Stimulated activated naive CD4-positive, alpha-beta T cell treated with Interleukin-2 at 50 U/mL for 16 hours (primary cell): Measurements from ENCODE around the gene VAV2.

ENCODE experiments used
- DNase-seq: peaks from one replicate; lab custom pipeline; 2025; lab: John Stamatoyannopoulos, UW

VAV2 gene

GRCh38 chr9:133834080-133834976, 157.8 kb downstream of the VAV2 start:
- DNase-seq, result no peak

GRCh38 chr9:133833388-133834025, 158.6 kb downstream of the VAV2 start:
- DNase-seq, result no peak

- DNase-seq, result no peak
Observed at GRCh38 chr9:133832877-133833276, 159.2 kb downstream of the VAV2 start.

GRCh38 chr9:133830711-133831110, 161.4 kb downstream of the VAV2 start:
- no peak for DNase-seq

- no peak for DNase-seq
Observed at GRCh38 chr9:133830310-133830709, 161.8 kb downstream of the VAV2 start.

GRCh38 chr9:133828338-133828997, 163.7 kb downstream of the VAV2 start:
- no peak for DNase-seq

- DNase-seq, result no peak
Observed at GRCh38 chr9:133826289-133827085, 165.6 kb downstream of the VAV2 start.

DNA sequence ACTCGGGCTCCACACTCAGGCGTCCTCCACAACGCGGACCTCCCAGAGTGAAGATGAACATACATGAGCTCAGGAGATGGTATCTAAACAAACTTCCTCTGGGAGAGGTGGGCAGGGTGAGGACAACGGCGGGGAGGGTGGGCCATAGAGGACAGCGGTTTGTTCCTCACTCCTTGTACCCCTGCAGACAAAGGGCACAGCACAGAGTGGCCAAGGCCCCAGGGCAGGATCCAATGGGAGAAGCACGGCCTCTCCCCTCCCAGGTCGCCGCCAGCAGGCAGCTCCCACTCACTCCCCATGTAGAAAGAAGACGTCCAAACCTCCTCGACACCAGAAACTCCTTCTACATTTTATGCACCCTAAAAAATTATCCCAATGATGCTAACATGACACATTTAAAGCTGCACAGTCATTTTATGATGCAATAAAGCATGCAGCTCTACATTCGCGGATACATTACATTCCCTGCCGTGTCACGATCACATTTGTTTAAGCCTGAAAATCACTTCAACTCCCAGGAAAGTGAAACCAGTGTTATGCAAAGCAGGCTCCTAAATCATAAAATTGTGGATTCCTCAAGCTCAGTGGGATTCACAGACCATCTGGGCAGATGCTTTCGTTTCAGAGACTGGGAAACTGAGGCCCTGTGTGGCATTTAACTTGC, 166.4 kb downstream of the VAV2 start:
- DNase-seq, result no peak

DNA sequence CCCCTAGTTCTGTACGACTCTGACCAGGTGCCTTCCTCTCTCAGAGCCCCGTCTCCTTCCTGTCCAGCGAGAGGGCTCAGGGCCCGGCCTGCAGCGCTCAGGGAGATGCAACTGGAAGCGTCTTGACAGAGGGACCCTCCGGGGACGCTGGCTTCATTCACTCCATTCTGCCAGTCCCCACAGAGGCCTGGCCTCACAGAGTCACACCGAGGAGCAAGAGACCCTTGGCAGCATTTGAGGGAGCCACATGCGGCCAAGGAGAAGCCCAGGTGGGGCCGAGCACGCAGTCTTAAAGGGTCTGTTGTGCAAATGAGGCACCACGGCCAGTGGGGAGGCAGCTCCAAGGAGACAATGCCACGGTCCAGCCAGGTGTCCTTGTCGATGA, 167.3 kb downstream of the VAV2 start:
- no peak for DNase-seq

GRCh38 chr9:133824106-133824801, 167.9 kb downstream of the VAV2 start:
- no peak for DNase-seq

DNA sequence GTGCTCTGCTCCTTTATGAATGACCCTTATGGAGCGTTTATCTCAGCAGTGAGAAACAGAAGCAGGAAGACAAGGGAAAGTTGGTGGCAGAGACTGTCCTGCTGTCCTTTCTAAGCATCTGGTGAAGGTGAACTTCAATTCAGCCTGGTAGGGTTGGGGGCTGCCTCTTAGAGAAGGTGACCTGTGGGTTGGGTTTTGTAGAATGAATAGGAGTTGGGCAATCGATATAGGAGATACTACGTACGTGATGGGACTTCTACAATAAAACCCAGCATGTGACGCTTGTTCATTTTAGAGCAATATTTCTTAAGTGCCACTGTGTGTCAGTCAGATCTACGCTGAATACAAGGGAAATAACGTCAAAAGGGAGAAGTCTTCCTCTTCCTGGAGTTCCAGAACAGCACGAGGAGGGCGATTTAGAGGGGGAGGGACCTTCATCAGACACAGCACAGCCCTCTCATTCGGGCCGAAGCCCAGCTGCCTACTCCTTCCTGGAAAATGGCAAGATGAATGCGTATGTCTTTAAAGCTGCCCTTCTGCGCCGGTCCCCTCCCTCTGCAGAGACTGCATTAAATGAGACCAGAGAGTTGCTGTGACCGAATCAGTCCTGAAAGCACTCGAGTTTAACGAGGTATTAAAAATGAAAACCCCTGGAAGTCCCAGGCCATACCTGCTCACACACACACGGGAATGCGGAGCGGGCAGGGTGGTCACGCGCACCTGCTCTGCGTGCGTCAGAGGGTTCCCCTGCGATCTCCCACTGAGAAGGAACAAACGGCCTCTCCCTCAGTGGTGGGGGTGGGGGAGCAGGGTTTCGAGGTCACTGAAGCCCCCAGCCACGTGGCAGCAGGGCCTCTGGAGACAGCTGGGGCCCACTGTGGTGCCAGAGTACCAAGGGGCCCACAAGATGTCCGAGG, 168.7 kb downstream of the VAV2 start:
- no peak for DNase-seq

DNA sequence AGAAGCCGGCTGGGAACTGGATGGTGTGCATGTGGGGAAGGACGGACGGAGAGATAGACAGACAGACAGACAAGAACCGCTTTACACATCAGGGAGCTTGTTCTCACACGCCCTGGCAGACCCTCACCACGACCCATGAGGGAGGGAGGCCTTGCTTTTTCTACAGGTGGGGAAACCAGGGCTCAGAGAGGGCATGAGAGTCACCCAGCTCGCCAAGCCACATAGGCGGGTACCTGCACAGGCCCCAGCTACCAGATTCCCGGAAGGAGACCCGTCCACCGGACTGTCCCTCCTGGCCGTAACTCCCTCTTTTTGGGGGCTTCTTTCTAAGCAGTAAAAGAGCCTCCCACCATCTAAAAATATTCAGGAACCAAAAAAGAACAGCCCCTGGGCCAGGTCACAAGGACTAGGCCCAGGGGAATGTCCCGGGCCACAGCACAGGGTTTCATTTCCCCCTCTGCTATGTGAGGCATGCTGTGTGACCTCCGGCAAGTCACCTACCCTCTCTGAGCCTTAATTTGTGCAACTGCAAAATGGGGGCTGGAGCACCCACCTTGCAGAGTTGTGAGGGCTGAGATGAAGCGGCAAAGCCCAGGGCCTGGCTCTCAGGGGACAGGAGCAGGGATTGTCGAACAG, 169.6 kb downstream of the VAV2 start:
- no peak for DNase-seq

DNA sequence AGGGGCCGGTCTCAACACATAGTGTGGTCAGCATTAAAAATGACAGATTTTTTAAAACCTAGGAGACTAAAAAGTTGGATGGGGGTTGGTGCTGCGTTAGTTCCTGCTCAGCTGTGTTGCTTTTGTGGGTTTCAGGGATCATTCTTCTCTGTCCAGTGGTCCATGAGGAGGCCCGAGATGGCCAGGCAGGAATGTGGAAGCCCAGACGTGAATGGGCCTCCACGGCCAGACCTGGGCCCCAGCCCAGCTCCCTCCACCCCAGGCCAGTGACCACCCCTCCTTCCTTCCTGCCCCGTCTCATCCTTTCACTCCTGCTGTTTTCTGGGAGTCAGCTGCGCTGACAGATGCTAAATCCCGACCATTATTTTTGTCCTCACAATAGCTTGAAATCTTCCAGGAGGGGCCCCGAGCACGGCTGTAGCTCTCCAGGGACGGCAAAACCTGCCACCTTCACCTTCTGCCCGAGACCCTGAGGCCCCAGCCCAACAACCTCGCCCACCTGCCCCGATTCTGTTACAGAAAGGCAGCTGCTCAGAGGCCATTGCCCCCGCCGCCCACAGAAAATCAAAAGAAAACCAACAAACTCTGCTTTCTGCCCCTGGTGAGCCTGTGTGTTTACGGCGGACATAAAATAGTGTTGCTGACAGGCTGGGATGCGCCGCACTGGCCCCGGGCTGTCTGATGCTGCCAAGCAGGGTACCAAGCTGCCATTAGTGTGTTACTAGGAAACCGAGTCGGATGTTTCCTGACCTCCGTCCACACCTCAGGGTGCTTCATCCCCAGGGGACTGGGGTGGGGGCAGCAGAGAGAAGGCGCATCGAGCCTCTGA, 170.3 kb downstream of the VAV2 start:
- DNase-seq, result no peak

GRCh38 chr9:133819923-133820322, 172.2 kb downstream of the VAV2 start:
- no peak for DNase-seq

- no peak for DNase-seq
Observed at GRCh38 chr9:133818444-133818843, 173.7 kb downstream of the VAV2 start.

DNA sequence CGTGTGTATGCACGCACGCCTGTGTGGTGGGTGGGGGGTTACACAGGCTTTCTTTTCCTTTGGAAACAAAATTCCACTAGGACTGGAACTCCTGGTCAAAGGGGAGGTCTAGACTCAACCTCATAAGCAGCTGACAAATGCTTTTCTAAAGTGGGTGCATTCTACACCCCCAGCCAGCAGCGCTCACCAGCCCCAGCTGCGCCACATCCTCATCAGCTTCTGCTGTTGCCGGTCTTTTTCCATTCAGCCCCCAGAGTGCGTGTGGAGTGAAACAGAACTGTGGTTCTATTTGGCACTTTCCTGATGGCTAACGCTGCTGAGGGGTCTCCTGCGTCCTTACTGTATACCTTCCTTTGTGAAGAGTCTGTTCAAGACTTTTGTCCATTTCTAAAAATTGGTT, 176.3 kb downstream of the VAV2 start:
- no peak for DNase-seq

GRCh38 chr9:133814586-133815208, 177.4 kb downstream of the VAV2 start:
- no peak for DNase-seq
